ENCODE results near the gene LPXN.

LPXN gene

DNA sequence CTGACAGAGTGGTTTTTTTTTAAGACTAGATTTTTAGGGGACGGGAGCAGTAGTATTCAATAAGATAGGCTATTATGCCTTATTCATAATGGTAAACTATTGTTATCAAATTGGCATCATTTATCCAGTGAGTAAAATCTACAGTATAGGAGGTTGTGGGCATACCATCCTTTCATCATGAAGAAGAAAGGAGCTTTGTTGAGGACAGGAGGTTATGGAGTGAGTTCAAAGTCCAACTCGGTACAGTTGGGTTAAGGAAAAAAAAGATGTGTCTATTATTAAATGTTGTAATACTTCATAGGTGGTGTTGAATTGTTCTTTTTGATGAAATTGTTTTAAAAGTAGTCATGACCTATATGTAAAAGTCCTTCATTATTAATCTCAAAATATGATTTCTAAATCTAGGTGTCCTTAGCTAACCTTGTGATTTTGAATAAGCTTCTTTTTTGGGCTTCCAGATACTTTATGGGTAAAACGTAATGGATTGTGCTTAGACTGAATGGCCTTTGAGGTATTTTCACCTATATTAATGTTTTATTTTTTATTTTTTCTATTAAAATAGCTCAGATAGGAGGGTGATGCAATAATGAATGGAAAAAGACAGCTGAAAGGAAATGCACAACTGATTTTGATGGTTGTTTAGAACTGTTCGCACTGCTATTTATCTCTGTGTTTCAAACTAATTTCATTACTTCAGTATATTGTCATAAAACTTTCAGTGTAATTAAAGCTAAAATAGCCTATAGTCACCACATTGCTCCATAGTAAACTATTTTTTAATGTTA, 31.5 kb upstream of the LPXN start:
- no peak for TF ChIP-seq CTCF (IDR thresholded peaks at IDR 0.05; ENCODE audit: insufficient read depth, low read length, poor library complexity, severe bottlenecking)
- H3K36me3 ChIP-seq (ENCODE audit: control insufficient read depth, insufficient read depth, low read length) = peaks cover 3% of the 10 kb centered on the region
- no peaks in the 10 kb centered on the region for H3K27me3 ChIP-seq (replicated peaks; ENCODE audit: control insufficient read depth, insufficient read depth, low read length)
- DNase-seq (ENCODE audit: extremely low read depth, insufficient read length) = no peak
- no peak overlapping the region for H3K4me3 ChIP-seq (replicated peaks; ENCODE audit: low read depth, low read length)

GRCh38 chr11:58600510-58600909, 24.9 kb upstream of the LPXN start:
- Histone ChIP-seq H3K36me3 (ENCODE audit: control insufficient read depth, insufficient read depth, low read length) (no peaks in the 10 kb centered on the region; the same call in none of the 2 replicates), H3K27me3 (replicated peaks; ENCODE audit: control insufficient read depth, insufficient read depth, low read length) (no peaks in the 10 kb centered on the region), H3K4me3 (replicated peaks; ENCODE audit: low read depth, low read length) (no peak overlapping the region)
- no peak for TF ChIP-seq CTCF (IDR thresholded peaks at IDR 0.05; ENCODE audit: insufficient read depth, low read length, poor library complexity, severe bottlenecking)
- DNase-seq (ENCODE audit: extremely low read depth, insufficient read length) = no peak

GRCh38 chr11:58597486-58598144, 22.0 kb upstream of the LPXN start:
- Histone ChIP-seq H3K27me3 (replicated peaks; ENCODE audit: control insufficient read depth, insufficient read depth, low read length) (no peaks in the 10 kb centered on the region), H3K4me3 (replicated peaks; ENCODE audit: low read depth, low read length) (no peak overlapping the region), H3K36me3 (ENCODE audit: control insufficient read depth, insufficient read depth, low read length) (no peaks in the 10 kb centered on the region; the same call in 1 of the 2 replicates)
- no peak for DNase-seq (ENCODE audit: extremely low read depth, insufficient read length)
- no peak for TF ChIP-seq CTCF (IDR thresholded peaks at IDR 0.05; ENCODE audit: insufficient read depth, low read length, poor library complexity, severe bottlenecking)

DNA sequence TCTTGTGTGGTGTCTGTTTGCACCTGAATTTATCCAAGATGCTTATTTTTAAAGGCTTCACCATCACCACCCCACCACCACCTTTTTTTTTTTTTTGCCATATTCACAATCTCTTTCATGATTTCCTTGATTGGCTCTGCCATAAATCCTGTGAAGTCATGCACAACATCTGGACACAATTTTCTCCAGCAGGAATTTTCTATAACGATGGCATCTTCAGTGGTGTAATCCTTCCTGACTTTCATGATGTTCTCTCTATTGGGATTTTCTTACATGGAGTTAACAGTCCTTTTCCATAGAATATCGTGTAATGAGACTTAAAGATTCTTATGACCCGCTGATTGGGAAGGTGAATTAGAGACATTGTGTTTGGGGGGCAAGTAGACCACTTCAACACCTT, 21.0 kb upstream of the LPXN start:
- H3K27me3 ChIP-seq (replicated peaks; ENCODE audit: control insufficient read depth, insufficient read depth, low read length) = no peaks in the 10 kb centered on the region
- H3K4me3 ChIP-seq (replicated peaks; ENCODE audit: low read depth, low read length) = no peak overlapping the region
- no peak for DNase-seq (ENCODE audit: extremely low read depth, insufficient read length)
- TF ChIP-seq CTCF (IDR thresholded peaks at IDR 0.05; ENCODE audit: insufficient read depth, low read length, poor library complexity, severe bottlenecking) = no peak
- H3K36me3 ChIP-seq (ENCODE audit: control insufficient read depth, insufficient read depth, low read length) = no peaks in the 10 kb centered on the region; the same call in 1 of the 2 replicates

DNA sequence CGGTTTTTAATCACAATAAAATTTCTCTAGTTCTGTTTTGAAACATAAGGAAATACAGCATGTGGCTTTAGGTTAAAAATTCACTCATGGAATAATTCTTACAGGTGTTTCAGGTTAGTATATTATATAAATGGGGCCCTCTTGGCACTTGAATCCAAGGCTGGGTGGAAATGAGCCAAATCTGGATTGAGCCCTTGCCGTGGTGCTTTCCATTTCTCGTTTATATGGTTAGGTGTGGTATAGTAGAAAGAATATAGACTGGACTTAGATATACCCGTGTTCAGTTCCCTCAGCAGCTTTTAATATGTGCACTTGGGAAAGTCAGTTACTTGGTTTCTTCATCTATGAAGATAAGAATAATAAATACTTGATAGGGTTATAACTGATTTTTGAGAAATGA, 19.2 kb upstream of the LPXN start:
- H3K4me3 ChIP-seq (replicated peaks; ENCODE audit: low read depth, low read length) = no peak overlapping the region
- H3K27me3 ChIP-seq (replicated peaks; ENCODE audit: control insufficient read depth, insufficient read depth, low read length) = no peaks in the 10 kb centered on the region
- TF ChIP-seq CTCF (IDR thresholded peaks at IDR 0.05; ENCODE audit: insufficient read depth, low read length, poor library complexity, severe bottlenecking) = no peak
- no peaks in the 10 kb centered on the region; the same call in 1 of the 2 replicates for H3K36me3 ChIP-seq (ENCODE audit: control insufficient read depth, insufficient read depth, low read length)
- DNase-seq (ENCODE audit: extremely low read depth, insufficient read length) = no peak
